HCT116 (cell line): Measurements from ENCODE around the gene RAB8B. TPM values are rescaled to one million over a fixed set of nuclear protein-coding genes. Genes with fewer than 3 reads are reported as not detected.
A peak's percentile ranks its signal among the peaks of the same experiment; 100 is the strongest.

Experiments used
- ATAC-seq: fragments of 200-7000 bp; cut with Tn5 transposase; 2 replicates; pipeline ENCODE4 v1.9.1; 2020; ENCODE audit warnings: mild to moderate bottlenecking, moderate library complexity
- BruUV-seq: library from RNA; stranded (reverse); fragments of 400-500 nt; replicated peaks from 2 replicates; lab custom pipeline; 2021; lab: Mats Ljungman, UMichigan
- CTCF ChIA-PET: fragments of 300-600 bp; sonication (Branson Sonifier 250); formaldehyde crosslinking; loops from one replicate; lab custom pipeline; 2021; ENCODE audit warnings: antibody characterized with exemption; lab: Charles Lee
- POLR2A ChIA-PET: fragments of 300-600, 350-600 bp; sonication (Branson Sonifier 250); formaldehyde crosslinking; loops from one replicate; lab custom pipeline; 2021; ENCODE audit warnings: antibody characterized with exemption; lab: Charles Lee
- RAD21 ChIA-PET, 2 experiments: fragments of 300-600 bp; sonication (Branson Sonifier 250); formaldehyde crosslinking; loops; one replicate each; lab custom pipeline; 2023; ENCODE audit warnings: low total read pairs in 2 of 2; ENCODE audit not compliant: uncharacterized antibody in 2 of 2, unreplicated experiment in 2 of 2, low non-redundant PET in 1 of 2; lab: Charles Lee
- DNase-seq: peaks from one replicate; pipeline ENCODE4 v3.0.0-alpha.2; 2010; ENCODE audit warnings: low read depth, low spot score
- H2AFZ ChIP-seq: fragments of 200-600 bp; shearing (Covaris generic), sonication (generic); 2 replicates; pipeline ENCODE4 v1.6.1; 2017; ENCODE audit warnings: low read depth, mixed run types, mixed read lengths, antibody characterized with exemption, low read length; ENCODE audit not compliant: poor library complexity, severe bottlenecking
- H3K27ac ChIP-seq: 2 replicates; pipeline ENCODE4 v1.5.1; 2012; ENCODE audit warnings: low read depth, low read length
- H3K27me3 ChIP-seq: fragments of 200-600 bp; sonication (generic); 2 replicates; pipeline ENCODE4 v1.6.1; 2016; ENCODE audit warnings: mixed run types, low read length, mixed read lengths; ENCODE audit not compliant: insufficient read depth
- H3K36me3 ChIP-seq, 2 experiments: fragments of 200-500 bp in 1 of 2; fragments of 200-600 bp in 1 of 2; sonication (Bioruptor generic) in 1 of 2; sonication (generic) in 1 of 2; 2 replicates each; pipeline versions ENCODE4 v1.5.1 to v1.6.1; 2014 to 2016; ENCODE audit warnings: low read length in 2 of 2, inconsistent platforms in 1 of 2, mixed read lengths in 1 of 2, mixed run types in 1 of 2; ENCODE audit not compliant: insufficient read depth in 2 of 2, control insufficient read depth in 1 of 2
- H3K4me1 ChIP-seq, 2 experiments: fragments of 200-600 bp in 1 of 2; sonication (generic) in 1 of 2; 2 replicates each; pipeline versions ENCODE4 v1.5.1 to v1.6.1; 2012 to 2017; ENCODE audit warnings: low read length in 2 of 2, inconsistent platforms in 1 of 2, mild to moderate bottlenecking in 1 of 2, mixed read lengths in 1 of 2, mixed run types in 1 of 2, moderate library complexity in 1 of 2; ENCODE audit not compliant: insufficient read depth in 2 of 2, control insufficient read depth in 1 of 2
- H3K4me2 ChIP-seq: fragments of 200-600 bp; sonication (generic); 2 replicates; pipeline ENCODE4 v1.6.1; 2017; ENCODE audit warnings: mixed run types, low read length, mixed read lengths
- H3K4me3 ChIP-seq, 2 experiments: fragments of 200-600 bp in 1 of 2; sonication (generic) in 1 of 2; replicated peaks in 1 of 2; 2 replicates each; pipeline ENCODE4 v1.5.1; 2011 to 2016; ENCODE audit warnings: low read length in 2 of 2, control low read depth in 1 of 2, low read depth in 1 of 2, mild to moderate bottlenecking in 1 of 2, mixed read lengths in 1 of 2, mixed run types in 1 of 2
- H3K79me2 ChIP-seq: fragments of 200-600 bp; sonication (generic); 2 replicates; pipeline ENCODE4 v1.6.1; 2017; ENCODE audit warnings: mild to moderate bottlenecking, mixed run types, low read length, moderate library complexity, mixed read lengths; ENCODE audit not compliant: insufficient read depth
- H3K9ac ChIP-seq: fragments of 200-600 bp; sonication (generic); 2 replicates; pipeline ENCODE4 v1.6.1; 2016; ENCODE audit warnings: low read length, mixed read lengths
- H3K9me2 ChIP-seq: fragments of 200-600 bp; sonication (generic), shearing (Covaris generic); 2 replicates; pipeline ENCODE4 v1.6.1; 2017; ENCODE audit warnings: mixed run types, mild to moderate bottlenecking, moderate library complexity; ENCODE audit not compliant: insufficient read depth
- H3K9me3 ChIP-seq, 2 experiments: fragments of 200-500 bp in 1 of 2; fragments of 200-600 bp in 1 of 2; sonication (Bioruptor generic) in 1 of 2; sonication (generic) in 1 of 2; 2 replicates each; pipeline ENCODE4 v1.6.1; 2014 to 2017; ENCODE audit warnings: low read length in 2 of 2, mixed read lengths in 2 of 2, inconsistent platforms in 1 of 2, low read depth in 1 of 2, mild to moderate bottlenecking in 1 of 2, mixed run types in 1 of 2, moderate library complexity in 1 of 2; ENCODE audit not compliant: control insufficient read depth in 1 of 2, insufficient read depth in 1 of 2
- H4K20me1 ChIP-seq: fragments of 200-600 bp; sonication (generic), shearing (Covaris generic); 2 replicates; pipeline ENCODE4 v1.6.1; 2017; ENCODE audit warnings: mixed run types, mild to moderate bottlenecking, moderate library complexity; ENCODE audit not compliant: insufficient read depth
- ATF3 ChIP-seq: IDR thresholded peaks from 2 replicates; pipeline ENCODE4 v1.6.1; 2012
- CEBPB ChIP-seq: IDR thresholded peaks from 2 replicates; pipeline ENCODE4 v1.6.1; 2012; ENCODE audit warnings: low read depth
- CTCF ChIP-seq, 3 experiments: fragments of 200-600 bp in 1 of 3; sonication (generic) in 1 of 3; IDR thresholded peaks in 2 of 3; conservative IDR thresholded peaks in 1 of 3; 2 replicates each; pipeline ENCODE4 v1.5.1; 2012 to 2017; ENCODE audit warnings: low read depth in 2 of 3, low read length in 2 of 3, antibody characterized with exemption in 1 of 3, borderline replicate concordance in 1 of 3, control low read depth in 1 of 3, mild to moderate bottlenecking in 1 of 3, mixed read lengths in 1 of 3, mixed run types in 1 of 3, moderate library complexity in 1 of 3; ENCODE audit not compliant: insufficient read depth in 1 of 3
- EZH2 ChIP-seq: fragments of 200-600 bp; sonication (generic); IDR thresholded peaks from 2 replicates; pipeline ENCODE4 v1.6.1; 2017; ENCODE audit warnings: antibody characterized with exemption, mixed run types
- MAX ChIP-seq: IDR thresholded peaks from 2 replicates; pipeline ENCODE4 v1.6.1; 2012
- POLR2A ChIP-seq: IDR thresholded peaks from 2 replicates; pipeline ENCODE4 v1.7.0; 2011; ENCODE audit warnings: borderline replicate concordance; ENCODE audit not compliant: insufficient read depth, insufficient read length; ENCODE audit errors: extremely low read depth
- POLR2AphosphoS5 ChIP-seq: IDR thresholded peaks from 2 replicates; pipeline ENCODE4 v1.6.1; 2011; ENCODE audit warnings: mild to moderate bottlenecking, low read depth, low read length, moderate library complexity
- SIN3A ChIP-seq: IDR thresholded peaks from 2 replicates; pipeline ENCODE4 v1.6.1; 2012; ENCODE audit warnings: low read depth
- SP1 ChIP-seq: IDR thresholded peaks from 2 replicates; pipeline ENCODE4 v1.6.1; 2012; ENCODE audit warnings: low read depth
- TCF7L2 ChIP-seq: IDR thresholded peaks from 2 replicates; pipeline ENCODE4 v1.7.0; 2011; ENCODE audit warnings: borderline replicate concordance, inconsistent platforms; ENCODE audit not compliant: insufficient read depth, insufficient read length; ENCODE audit errors: extremely low read depth
- YY1 ChIP-seq: IDR thresholded peaks from 2 replicates; pipeline ENCODE4 v1.6.1; 2011; ENCODE audit warnings: low read length, low read depth, moderate library complexity, mild to moderate bottlenecking; ENCODE audit not compliant: insufficient replicate concordance; ENCODE audit errors: extremely low read depth
- intact Hi-C: fragments of 100-400 bp; cut with micrococcal nuclease; formaldehyde crosslinking; loops from 2 replicates; pipeline ENCODE4 v1.10.0; 2022
- total RNA-seq: library from RNA; stranded (reverse); gene quantifications from one replicate; pipeline ENCODE4 v1.2.1, GENCODE V29; 2021; ENCODE audit not compliant: unreplicated experiment
- TF ChIP-seq, protein P1 (sequence below): IDR thresholded peaks from 2 replicates; pipeline ENCODE4 v1.6.1; 2011; ENCODE audit warnings: mild to moderate bottlenecking, low read length, moderate library complexity; ENCODE audit not compliant: insufficient replicate concordance; ENCODE audit errors: extremely low read depth

Gene RAB8B
- total RNA-seq, 1 experiment from 2014 or later, result 19.4 TPM

GRCh38 chr15:63258658-63259057 lies 69.3 kb downstream of the RAB8B start:
- ATAC-seq (peak; percentile 71), DNase-seq (no peak)
- H3K79me2 ChIP-seq, result no peaks in the 10 kb centered on the region
- H3K9ac ChIP-seq, result no peak overlapping the region
- intact Hi-C loops, result no loop called here
- no peak overlapping the region for H3K4me3 ChIP-seq
- H3K4me1 ChIP-seq, result peaks cover 13 to 17% of the 10 kb centered on the region in 2 experiments
- no peak overlapping the region for H2AFZ ChIP-seq
- RAD21 ChIA-PET, result no interaction called here
- CTCF ChIA-PET, result no interaction called here
- H3K9me2 ChIP-seq, result no peaks in the 10 kb centered on the region
- no peaks in the 10 kb centered on the region for H4K20me1 ChIP-seq
- H3K9me3 ChIP-seq, result no peaks in the 10 kb centered on the region
- POLR2A ChIA-PET, result no interaction called here
- H3K27ac ChIP-seq, result no peak overlapping the region
- no peaks in the 10 kb centered on the region for H3K36me3 ChIP-seq
- no peaks in the 10 kb centered on the region for H3K27me3 ChIP-seq
- H3K4me2 ChIP-seq, result no peak overlapping the region
- TF ChIP-seq POLR2AphosphoS5, result no peak
- BruUV-seq, result no TSS peak

DNA sequence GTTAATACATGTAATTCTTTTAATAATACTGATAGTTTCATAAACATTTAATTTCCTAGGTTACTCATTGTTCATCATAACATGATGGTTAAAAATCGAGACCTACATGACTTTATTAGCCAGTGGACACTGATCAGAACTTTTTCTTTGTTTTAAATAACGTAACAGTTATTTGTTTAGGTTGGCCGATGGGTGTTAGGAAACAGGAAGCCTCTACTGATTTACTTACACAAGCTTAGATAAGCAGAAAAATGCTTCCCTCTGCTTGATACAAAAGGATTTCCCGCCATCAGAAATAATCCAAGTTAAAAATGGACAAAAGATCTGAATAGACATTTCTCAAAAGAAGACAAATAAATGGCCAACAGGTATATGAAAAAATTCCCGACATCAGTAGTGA lies 71.4 kb downstream of the RAB8B start:
- Histone ChIP-seq H3K4me2 (no peak overlapping the region), H3K79me2 (no peaks in the 10 kb centered on the region), H3K9me2 (no peaks in the 10 kb centered on the region), H3K4me1 (peaks cover 13 to 17% of the 10 kb centered on the region in 2 experiments), H3K9me3 (no peaks in the 10 kb centered on the region), H2AFZ (no peak overlapping the region), H3K4me3 (no peak overlapping the region), H3K27me3 (no peaks in the 10 kb centered on the region), H3K36me3 (no peaks in the 10 kb centered on the region), H3K9ac (no peak overlapping the region), H4K20me1 (no peaks in the 10 kb centered on the region), H3K27ac (no peak overlapping the region)
- ChIA-PET POLR2A (no interaction called here), RAD21 (no interaction called here), CTCF (no interaction called here)
- intact Hi-C loops, result no loop called here
- no peak for DNase-seq
- no TSS peak for BruUV-seq
- ATAC-seq, result no peak
- TF ChIP-seq, protein P1, sequence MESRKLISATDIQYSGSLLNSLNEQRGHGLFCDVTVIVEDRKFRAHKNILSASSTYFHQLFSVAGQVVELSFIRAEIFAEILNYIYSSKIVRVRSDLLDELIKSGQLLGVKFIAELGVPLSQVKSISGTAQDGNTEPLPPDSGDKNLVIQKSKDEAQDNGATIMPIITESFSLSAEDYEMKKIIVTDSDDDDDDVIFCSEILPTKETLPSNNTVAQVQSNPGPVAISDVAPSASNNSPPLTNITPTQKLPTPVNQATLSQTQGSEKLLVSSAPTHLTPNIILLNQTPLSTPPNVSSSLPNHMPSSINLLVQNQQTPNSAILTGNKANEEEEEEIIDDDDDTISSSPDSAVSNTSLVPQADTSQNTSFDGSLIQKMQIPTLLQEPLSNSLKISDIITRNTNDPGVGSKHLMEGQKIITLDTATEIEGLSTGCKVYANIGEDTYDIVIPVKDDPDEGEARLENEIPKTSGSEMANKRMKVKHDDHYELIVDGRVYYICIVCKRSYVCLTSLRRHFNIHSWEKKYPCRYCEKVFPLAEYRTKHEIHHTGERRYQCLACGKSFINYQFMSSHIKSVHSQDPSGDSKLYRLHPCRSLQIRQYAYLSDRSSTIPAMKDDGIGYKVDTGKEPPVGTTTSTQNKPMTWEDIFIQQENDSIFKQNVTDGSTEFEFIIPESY, result no peak
- no peak for TF ChIP-seq CEBPB
- no peak for TF ChIP-seq CTCF (IDR thresholded peaks at IDR 0.05 in 2 of 3, conservative IDR thresholded peaks at IDR 0.05 in 1 of 3; ENCODE audit: borderline replicate concordance in 1 of 3, insufficient read depth in 1 of 3, low read depth in 2 of 3, low read length in 2 of 3)
- no peak for TF ChIP-seq SP1
- no peak for TF ChIP-seq TCF7L2
- TF ChIP-seq ATF3, result no peak
- no peak for TF ChIP-seq SIN3A
- TF ChIP-seq EZH2, result no peak
- TF ChIP-seq POLR2AphosphoS5, result no peak
- TF ChIP-seq MAX, result no peak
- no peak for TF ChIP-seq YY1
- no peak for TF ChIP-seq POLR2A
